Colonic mucosa (tissue), 4 donors: ENCODE data around the gene RAB11FIP2. TPM values are rescaled to one million over a fixed set of nuclear protein-coding genes. Genes with fewer than 3 reads are reported as not detected.

ENCODE experiments used
- DNase-seq: peaks from one replicate; pipeline ENCODE4 v3.0.0-alpha.2; 2020
- H3K27ac ChIP-seq: fragments of 200-600 bp; one replicate; pipeline ENCODE4 v1.8.0; 2021
- H3K27me3 ChIP-seq: fragments of 200-600 bp; one replicate; pipeline ENCODE4 v1.8.0; 2021
- H3K36me3 ChIP-seq: fragments of 200-600 bp; one replicate; pipeline ENCODE4 v1.8.0; 2021
- H3K4me1 ChIP-seq: fragments of 200-600 bp; one replicate; pipeline ENCODE4 v1.8.0; 2021; ENCODE audit warnings: mild to moderate bottlenecking
- H3K4me3 ChIP-seq: fragments of 200-600 bp; one replicate; pipeline ENCODE4 v1.8.0; 2021
- H3K9ac ChIP-seq, 2 donors: one replicate each; pipeline ENCODE4 v1.7.0; 2013; ENCODE audit warnings: control low read depth in 2 of 2, low read depth in 2 of 2, low read length in 2 of 2
- H3K9me3 ChIP-seq: fragments of 200-600 bp; one replicate; pipeline ENCODE4 v1.8.0; 2021
- intact Hi-C: fragments of 100-400 bp; cut with DNase I; formaldehyde crosslinking; loops from one replicate; pipeline ENCODE4 v1.14.1; 2022
- total RNA-seq, 2 donors: library from RNA; stranded (reverse); fragmentation: NEBNext Ultra II Directional in 1 of 2; extraction: Animal tissue kit (Norgen Biotek cat#: 25700) in 1 of 2; gene quantifications; one replicate each; pipeline ENCODE4 v1.2.1, GENCODE V29; 2021
- TF ChIP-seq, protein P1 (sequence below): fragments of 200-600 bp; IDR thresholded peaks from one replicate; pipeline ENCODE4 v1.8.0; 2022; ENCODE audit warnings: antibody characterized with exemption, mild to moderate bottlenecking
- donor health status: healthy.
- donor health status: DM: no; HTN: no; CAD: no.
- donor health status: DM: no; HTN: no; CAD: no.

The RAB11FIP2 gene
- total RNA-seq, 2 donors from 2014 or later: 4.7 to 7.5 TPM

DNA sequence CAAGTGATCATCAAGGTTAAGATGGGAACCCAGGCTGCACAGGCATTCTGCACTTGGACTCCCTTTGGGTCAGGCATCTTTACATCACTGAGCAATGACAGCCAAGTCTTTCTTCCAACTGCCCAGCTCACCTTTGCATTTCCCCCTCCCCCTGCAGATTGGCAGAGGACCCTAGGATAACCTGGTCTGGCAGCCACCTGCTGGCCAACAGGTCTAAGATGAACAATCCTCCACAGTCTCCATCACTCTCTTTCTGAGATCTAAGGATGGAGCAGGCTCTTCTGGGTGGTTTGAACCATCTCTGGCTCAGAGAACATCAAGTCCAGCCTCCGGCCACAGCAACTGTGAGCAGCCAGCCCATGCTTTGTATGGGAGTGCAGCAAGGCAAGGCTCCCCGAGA lies 75.8 kb downstream of the RAB11FIP2 start:
- Histone ChIP-seq H3K36me3 (no peaks in the 10 kb centered on the region), H3K9me3 (no peaks in the 10 kb centered on the region), H3K27me3 (no peaks in the 10 kb centered on the region), H3K4me3 (no peak overlapping the region), H3K4me1 (no peaks in the 10 kb centered on the region), H3K27ac (no peak overlapping the region), H3K9ac (no peak overlapping the region)
- no peak for DNase-seq
- TF ChIP-seq, protein P1, sequence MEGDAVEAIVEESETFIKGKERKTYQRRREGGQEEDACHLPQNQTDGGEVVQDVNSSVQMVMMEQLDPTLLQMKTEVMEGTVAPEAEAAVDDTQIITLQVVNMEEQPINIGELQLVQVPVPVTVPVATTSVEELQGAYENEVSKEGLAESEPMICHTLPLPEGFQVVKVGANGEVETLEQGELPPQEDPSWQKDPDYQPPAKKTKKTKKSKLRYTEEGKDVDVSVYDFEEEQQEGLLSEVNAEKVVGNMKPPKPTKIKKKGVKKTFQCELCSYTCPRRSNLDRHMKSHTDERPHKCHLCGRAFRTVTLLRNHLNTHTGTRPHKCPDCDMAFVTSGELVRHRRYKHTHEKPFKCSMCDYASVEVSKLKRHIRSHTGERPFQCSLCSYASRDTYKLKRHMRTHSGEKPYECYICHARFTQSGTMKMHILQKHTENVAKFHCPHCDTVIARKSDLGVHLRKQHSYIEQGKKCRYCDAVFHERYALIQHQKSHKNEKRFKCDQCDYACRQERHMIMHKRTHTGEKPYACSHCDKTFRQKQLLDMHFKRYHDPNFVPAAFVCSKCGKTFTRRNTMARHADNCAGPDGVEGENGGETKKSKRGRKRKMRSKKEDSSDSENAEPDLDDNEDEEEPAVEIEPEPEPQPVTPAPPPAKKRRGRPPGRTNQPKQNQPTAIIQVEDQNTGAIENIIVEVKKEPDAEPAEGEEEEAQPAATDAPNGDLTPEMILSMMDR: no peak
- intact Hi-C loops: no loop called here

DNA sequence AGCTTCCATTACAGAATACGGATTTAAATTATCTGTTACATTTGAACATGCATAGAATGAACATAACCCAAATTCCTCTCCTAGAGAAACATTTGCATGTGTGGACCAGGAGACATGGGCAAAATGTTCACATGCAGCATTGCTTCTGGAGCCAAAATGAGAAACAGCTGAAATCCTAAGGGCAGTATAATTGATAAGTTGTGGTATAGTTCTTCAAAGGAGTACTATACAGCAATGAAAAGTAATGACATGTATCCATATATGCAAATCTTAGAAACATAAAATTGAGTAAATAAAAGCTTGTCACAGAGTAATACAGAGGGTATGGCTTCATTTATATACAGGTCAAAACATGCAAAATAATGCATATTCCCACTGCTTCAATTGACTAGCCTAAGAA lies 77.1 kb downstream of the RAB11FIP2 start:
- Histone ChIP-seq H3K4me3 (no peak overlapping the region), H3K36me3 (no peaks in the 10 kb centered on the region), H3K9ac (no peak overlapping the region), H3K9me3 (no peaks in the 10 kb centered on the region), H3K27ac (no peak overlapping the region), H3K4me1 (no peaks in the 10 kb centered on the region), H3K27me3 (no peaks in the 10 kb centered on the region)
- DNase-seq: no peak
- intact Hi-C loops: no loop called here
- TF ChIP-seq, protein P1: no peak

- Histone ChIP-seq H3K4me1 (no peaks in the 10 kb centered on the region), H3K36me3 (no peaks in the 10 kb centered on the region)
- TF ChIP-seq, protein P1: no peak
Observed at GRCh38 chr10:117968354-117969182, 78.2 kb downstream of the RAB11FIP2 start.

DNA sequence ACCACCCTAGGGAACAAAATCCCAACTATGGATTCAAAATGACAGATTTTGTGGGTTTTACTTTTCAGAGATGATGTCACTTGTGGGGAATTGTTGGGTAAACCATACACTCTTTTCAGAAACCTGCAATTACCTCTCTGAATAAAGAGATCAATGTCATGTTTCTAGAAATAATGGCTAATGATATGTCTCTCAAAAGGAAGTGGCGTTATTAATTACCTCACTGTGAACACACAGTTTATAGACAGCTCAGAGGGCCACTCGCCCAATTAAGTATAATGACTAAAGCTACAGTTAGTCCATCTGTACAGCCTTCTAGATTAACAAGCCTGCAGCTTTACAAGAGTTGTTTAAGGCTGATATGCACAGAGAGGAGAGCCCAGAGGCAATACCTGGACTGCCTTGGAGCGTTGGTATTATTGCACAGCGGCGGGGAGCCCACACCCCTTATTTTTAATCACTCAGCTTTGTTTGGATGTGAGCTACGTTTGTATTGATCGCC lies 79.5 kb downstream of the RAB11FIP2 start:
- TF ChIP-seq, protein P1: no peak
- Histone ChIP-seq H3K4me1 (no peaks in the 10 kb centered on the region), H3K27me3 (no peaks in the 10 kb centered on the region), H3K4me3 (no peak overlapping the region), H3K9me3 (no peaks in the 10 kb centered on the region), H3K36me3 (no peaks in the 10 kb centered on the region), H3K9ac (no peak overlapping the region), H3K27ac (no peak overlapping the region)
- no peak for DNase-seq
- intact Hi-C loops: no loop called here

More at GRCh38 chr10:117968354-117969182, 78.2 kb downstream of the RAB11FIP2 start:
- Histone ChIP-seq H3K9ac (no peak overlapping the region), H3K27me3 (no peaks in the 10 kb centered on the region), H3K9me3 (no peaks in the 10 kb centered on the region), H3K4me3 (no peak overlapping the region), H3K27ac (no peak overlapping the region)
- DNase-seq: no peak
- intact Hi-C loops: no loop called here

DNA sequence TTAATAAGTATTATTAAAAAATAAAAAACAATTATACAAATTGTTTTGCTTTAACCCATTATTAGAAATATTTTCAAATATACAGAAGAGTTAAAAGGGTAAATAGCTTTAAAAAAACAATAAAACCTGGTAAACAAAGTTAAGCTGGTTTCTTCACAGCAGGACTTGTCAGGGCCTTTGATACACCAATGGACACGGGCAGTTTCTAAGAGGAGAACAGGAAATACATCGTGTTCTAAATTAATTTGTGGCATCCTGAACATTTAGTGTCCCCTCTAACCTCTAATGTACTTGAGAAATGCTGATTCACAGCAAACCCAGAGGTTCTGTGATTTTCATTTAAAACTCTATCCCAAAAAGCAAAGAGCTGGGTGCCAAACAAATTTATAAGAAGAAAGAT lies 80.8 kb downstream of the RAB11FIP2 start:
- no peaks in the 10 kb centered on the region for H3K27me3 ChIP-seq
- intact Hi-C loops: no loop called here

More for the DNA sequence above, 80.8 kb downstream of the RAB11FIP2 start:
- Histone ChIP-seq H3K4me3 (no peak overlapping the region), H3K9ac (no peak overlapping the region), H3K27ac (no peak overlapping the region), H3K9me3 (no peaks in the 10 kb centered on the region), H3K36me3 (no peaks in the 10 kb centered on the region), H3K4me1 (no peaks in the 10 kb centered on the region)
- TF ChIP-seq, protein P1: no peak
- no peak for DNase-seq
